ENCODE results near the gene RRP1. TPM values are rescaled to one million over a fixed set of nuclear protein-coding genes. Genes with fewer than 3 reads are reported as not detected.

The RRP1 gene
- total and polyA plus RNA-seq, 9 of the 15 experiments (the other 6 are each of a cell fraction or from before 2014, with no cell fraction given) = 0.89 to 105 (median 51.6) TPM

DNA sequence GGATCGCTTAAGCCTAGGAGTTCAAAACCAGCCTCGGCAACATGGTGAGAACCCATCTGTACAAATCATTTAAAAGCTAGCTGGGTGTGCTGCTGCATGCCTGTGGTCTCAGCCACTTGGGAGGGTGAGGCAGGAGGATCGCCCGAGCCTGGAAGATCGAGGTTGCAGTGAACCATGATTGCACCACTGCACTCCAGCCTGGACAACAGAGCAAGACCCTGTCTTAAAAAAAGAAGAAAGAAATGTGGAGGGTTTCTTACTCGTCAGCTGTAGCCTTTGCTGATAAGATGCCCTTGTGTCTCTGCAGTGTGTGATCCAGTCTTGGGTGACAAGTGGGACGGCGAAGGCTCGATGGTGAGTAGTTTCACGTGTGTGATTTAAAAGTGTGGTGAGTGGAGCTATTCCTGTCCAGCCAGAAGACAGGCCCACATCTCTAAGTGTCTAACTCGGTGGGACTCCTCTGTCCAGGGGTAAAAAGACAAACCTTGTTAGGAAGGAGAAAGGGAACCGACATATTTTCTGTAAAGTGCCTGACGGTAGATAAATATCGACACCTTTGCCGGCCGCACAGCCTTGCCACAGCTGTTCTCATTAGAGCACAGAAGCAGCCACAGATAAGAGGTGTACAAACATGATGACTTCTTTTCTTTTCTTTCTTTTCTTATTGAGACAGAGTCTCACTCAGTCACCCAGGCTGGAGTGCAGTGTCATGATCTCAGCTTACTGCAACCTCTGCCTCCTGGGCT lies 43.4 kb upstream of the RRP1 start (continued):
- TF ChIP-seq, protein P1, sequence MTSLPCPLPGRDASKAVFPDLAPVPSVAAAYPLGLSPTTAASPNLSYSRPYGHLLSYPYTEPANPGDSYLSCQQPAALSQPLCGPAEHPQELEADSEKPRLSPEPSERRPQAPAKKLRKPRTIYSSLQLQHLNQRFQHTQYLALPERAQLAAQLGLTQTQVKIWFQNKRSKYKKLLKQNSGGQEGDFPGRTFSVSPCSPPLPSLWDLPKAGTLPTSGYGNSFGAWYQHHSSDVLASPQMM (CRISPR knock-in tag; IDR thresholded peaks at IDR 0.05) = no peak
- TF ChIP-seq, protein P2, sequence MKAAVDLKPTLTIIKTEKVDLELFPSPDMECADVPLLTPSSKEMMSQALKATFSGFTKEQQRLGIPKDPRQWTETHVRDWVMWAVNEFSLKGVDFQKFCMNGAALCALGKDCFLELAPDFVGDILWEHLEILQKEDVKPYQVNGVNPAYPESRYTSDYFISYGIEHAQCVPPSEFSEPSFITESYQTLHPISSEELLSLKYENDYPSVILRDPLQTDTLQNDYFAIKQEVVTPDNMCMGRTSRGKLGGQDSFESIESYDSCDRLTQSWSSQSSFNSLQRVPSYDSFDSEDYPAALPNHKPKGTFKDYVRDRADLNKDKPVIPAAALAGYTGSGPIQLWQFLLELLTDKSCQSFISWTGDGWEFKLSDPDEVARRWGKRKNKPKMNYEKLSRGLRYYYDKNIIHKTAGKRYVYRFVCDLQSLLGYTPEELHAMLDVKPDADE (conservative IDR thresholded peaks at IDR 0.05; ENCODE audit: control insufficient read depth, low read depth, low read length) = no peak
- TF ChIP-seq ETV1 (tag; conservative IDR thresholded peaks at IDR 0.05; ENCODE audit: low read depth) (no peak), XRCC5 (IDR thresholded peaks at IDR 0.05; ENCODE audit: low read depth, low read length) (no peak), SMARCA4 (IDR thresholded peaks at IDR 0.05) (0 out of 2 replicates have a peak, but pooled peaks have one; percentile 18), POLR2AphosphoS5 (IDR thresholded peaks at IDR 0.05; ENCODE audit: control insufficient read depth, insufficient read depth, low read depth, low read length) (peak; percentile 23; the same call in 1 of the 2 replicates), ASH1L (IDR thresholded peaks at IDR 0.05; ENCODE audit: borderline replicate concordance, low read depth, partially characterized antibody) (no peak), HBP1 (CRISPR knock-in tag; IDR thresholded peaks at IDR 0.05) (no peak), WHSC1 (IDR thresholded peaks at IDR 0.05; ENCODE audit: low read length) (no peak), POLR2A (conservative IDR thresholded peaks at IDR 0.05) (no peak), ZNF695 (CRISPR knock-in tag; IDR thresholded peaks at IDR 0.05) (no peak), ZKSCAN3 (CRISPR knock-in tag; IDR thresholded peaks at IDR 0.05) (no peak), ZNF551 (CRISPR knock-in tag; IDR thresholded peaks at IDR 0.05) (no peak), SMARCA5 (IDR thresholded peaks at IDR 0.05) (no peak), MTA1 (IDR thresholded peaks at IDR 0.05; ENCODE audit: borderline replicate concordance) (no peak), SP2 (IDR thresholded peaks at IDR 0.05; ENCODE audit: extremely low read depth, low read depth, low read length, poor library complexity, severe bottlenecking) (no peak), DPF2 (IDR thresholded peaks at IDR 0.05) (peak; percentile 61), PREB (CRISPR knock-in tag; IDR thresholded peaks at IDR 0.05) (no peak), TCF3 (CRISPR knock-in tag; IDR thresholded peaks at IDR 0.05) (peak; percentile 84), ETS2 (tag; IDR thresholded peaks at IDR 0.05; ENCODE audit: borderline replicate concordance, poor library complexity, severe bottlenecking) (no peak), SP1 (CRISPR knock-in tag; IDR thresholded peaks at IDR 0.05) (no peak), ZNF217 (CRISPR knock-in tag; IDR thresholded peaks at IDR 0.05) (no peak)
- TF ChIP-seq, protein P3, sequence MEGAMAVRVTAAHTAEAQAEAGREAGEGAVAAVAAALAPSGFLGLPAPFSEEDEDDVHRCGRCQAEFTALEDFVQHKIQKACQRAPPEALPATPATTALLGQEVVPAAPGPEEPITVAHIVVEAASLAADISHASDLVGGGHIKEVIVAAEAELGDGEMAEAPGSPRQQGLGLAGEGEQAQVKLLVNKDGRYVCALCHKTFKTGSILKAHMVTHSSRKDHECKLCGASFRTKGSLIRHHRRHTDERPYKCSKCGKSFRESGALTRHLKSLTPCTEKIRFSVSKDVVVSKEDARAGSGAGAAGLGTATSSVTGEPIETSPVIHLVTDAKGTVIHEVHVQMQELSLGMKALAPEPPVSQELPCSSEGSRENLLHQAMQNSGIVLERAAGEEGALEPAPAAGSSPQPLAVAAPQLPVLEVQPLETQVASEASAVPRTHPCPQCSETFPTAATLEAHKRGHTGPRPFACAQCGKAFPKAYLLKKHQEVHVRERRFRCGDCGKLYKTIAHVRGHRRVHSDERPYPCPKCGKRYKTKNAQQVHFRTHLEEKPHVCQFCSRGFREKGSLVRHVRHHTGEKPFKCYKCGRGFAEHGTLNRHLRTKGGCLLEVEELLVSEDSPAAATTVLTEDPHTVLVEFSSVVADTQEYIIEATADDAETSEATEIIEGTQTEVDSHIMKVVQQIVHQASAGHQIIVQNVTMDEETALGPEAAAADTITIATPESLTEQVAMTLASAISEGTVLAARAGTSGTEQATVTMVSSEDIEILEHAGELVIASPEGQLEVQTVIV (CRISPR knock-in tag; IDR thresholded peaks at IDR 0.05; ENCODE audit: borderline replicate concordance) = no peak

All from K562 (cell line).